NCI-H510A treated with DMSO at 0.1 percent for 48 hours (cell line): Measurements from ENCODE around the gene KREMEN2.
A peak's percentile ranks its signal among the peaks of the same experiment; 100 is the strongest.

Source experiments
- DNase-seq: peaks from one replicate; lab custom pipeline; 2025; lab: John Stamatoyannopoulos, UW

The KREMEN2 gene

DNA sequence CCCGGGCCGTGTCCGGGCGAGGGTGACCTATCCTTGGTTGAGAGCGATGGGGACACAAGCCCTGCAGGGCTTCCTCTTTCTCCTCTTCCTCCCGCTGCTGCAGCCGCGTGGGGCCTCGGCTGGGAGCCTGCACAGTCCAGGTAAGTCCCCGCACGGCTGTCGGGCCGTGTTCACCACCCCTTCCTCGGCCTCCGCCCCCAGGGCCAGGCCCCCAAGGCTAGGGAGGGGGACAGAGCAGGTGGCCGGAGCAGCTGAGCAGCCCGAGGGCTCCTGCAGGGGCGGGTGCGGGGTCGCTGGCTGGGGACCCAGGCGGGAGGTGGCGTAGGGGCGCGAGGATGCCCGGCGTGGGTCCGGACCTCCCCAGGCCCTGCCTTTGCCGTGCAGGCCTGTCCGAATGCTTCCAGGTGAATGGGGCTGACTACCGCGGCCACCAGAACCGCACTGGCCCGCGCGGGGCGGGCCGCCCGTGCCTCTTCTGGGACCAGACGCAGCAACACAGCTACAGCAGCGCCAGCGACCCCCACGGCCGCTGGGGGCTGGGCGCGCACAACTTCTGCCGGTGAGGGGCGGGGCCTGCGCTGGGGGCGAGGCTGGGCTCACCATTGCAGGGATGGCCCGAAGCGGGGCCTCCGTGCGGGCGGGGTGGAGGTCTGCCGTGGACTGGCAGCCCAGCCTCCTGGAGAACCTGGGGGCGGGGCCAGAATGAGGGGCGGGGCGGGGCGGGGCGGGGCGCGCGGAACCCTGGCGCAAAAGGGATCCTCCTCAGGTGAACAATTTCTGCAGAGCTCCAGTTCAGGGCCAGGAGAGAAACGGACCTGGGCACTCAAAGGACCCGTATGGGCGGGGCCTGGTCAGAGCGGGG, 631 bp downstream of the KREMEN2 start:
- DNase-seq, result peak; percentile 34

DNA sequence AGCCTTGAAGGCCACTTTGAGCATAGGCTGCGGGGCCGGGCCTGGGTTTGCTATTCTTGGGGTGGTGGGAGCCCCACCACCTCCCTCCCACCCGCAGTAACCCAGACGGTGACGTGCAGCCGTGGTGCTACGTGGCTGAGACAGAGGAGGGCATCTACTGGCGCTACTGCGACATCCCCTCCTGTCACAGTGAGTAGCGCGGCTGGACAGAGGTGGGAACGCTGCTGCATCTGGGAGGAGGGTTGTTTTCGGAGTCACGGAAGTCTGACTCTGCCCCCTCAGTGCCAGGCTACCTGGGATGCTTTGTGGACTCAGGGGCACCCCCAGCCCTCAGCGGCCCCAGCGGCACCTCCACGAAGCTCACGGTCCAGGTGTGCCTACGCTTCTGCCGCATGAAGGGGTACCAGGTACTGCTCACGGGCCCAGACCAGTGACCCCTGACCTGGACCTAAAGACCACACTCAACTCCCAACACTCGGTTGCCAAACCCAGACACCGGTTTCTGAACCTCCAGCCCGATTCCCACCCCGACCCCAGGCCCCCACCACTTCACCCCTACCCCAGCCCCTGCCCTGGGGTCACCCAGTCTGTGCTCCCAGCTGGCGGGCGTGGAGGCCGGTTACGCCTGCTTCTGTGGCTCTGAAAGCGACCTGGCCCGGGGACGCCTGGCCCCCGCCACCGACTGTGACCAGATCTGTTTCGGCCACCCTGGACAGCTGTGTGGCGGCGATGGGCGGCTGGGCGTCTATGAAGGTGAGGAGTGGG, 2.1 kb downstream of the KREMEN2 start:
- DNase-seq, result no peak

DNA sequence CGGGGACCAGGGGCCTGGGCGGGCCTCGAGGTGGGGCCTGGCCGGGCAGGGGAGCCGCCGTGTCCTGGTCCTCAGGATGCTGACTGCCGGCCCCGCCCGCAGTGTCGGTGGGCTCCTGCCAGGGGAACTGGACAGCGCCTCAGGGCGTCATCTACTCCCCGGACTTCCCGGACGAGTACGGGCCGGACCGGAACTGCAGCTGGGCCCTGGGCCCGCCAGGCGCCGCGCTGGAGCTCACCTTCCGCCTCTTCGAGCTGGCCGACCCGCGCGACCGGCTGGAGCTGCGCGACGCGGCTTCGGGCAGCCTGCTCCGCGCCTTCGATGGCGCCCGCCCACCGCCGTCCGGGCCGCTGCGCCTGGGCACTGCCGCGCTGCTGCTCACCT, 2.7 kb downstream of the KREMEN2 start:
- DNase-seq, result no peak

- DNase-seq, result no peak
These were observed 3.1 kb downstream of the KREMEN2 start for GRCh38 chr16:2967211-2967631.

DNA sequence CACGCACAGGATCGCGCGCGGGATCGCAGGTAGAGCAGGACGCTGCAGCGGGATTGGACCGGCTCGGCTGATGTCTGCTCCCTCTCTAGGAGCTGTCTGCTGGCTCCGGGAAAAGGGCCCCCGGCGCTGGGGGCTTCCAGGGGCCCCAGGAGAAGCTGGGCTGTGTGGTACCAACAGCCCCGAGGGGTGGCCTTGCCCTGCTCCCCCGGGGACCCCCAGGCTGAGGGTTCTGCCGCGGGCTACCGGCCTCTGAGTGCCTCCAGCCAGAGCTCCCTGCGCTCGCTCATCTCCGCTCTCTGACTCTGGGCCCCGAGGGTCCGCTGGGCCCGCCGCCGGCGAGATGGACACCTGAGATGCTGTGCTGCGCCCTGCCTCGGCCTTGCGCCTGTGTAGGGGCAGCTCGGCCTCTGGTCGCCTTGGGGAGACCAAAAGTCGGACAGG, 3.7 kb downstream of the KREMEN2 start:
- DNase-seq, result no peak

- no peak for DNase-seq
These were observed 4.3 kb downstream of the KREMEN2 start for GRCh38 chr16:2968368-2968737.

- DNase-seq, result peak; percentile 83
These were observed 4.9 kb downstream of the KREMEN2 start, which contains the start of gene PAQR4 for GRCh38 chr16:2968738-2969544. TSS of gene PAQR4 (plus strand) at chr16:2969348. CDS start at chr16:2969675, 327 bp downstream.

DNA sequence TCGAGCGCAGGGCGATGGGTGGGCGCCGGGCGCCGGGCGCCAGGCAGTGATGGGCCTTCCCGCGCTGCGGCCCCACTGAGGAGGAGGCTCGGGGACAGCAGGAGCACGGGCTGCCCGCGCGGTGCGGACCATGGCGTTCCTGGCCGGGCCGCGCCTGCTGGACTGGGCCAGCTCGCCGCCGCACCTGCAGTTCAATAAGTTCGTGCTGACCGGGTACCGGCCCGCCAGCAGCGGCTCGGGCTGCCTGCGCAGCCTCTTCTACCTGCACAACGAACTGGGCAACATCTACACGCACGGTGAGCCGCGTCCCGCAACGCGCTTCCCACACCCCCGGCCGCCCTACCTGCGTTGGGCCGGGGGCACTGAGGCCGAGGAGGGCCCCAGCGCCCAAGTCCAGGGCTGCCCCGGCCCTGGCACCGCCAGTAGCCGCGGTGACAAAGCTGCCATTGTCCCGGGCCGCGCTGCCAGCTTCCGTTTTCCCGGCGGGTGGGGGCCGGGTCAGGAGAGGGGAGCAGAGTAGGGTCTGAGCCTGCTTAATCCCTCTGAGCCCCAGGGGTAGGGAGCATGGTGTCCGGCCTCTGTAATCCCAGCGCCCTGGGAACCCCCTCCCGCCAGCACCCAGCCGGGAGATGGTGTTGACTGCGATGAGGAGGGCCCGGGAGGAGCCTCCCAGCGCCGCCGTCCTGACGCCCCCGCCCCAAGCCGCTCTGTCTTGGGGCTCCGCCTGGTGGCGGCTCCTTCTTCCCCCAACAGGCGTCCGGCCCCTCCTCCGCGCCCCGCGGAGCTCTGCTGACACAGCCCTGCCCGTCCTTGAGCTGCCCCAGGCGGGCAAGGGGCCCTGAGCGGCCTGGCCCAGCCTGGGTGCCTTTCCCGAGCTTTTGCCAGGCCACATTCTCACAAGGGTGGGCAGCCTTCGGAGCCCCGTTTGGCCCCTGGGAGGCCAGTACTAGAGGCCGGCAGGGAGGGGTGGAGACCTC, 5.8 kb downstream of the KREMEN2 start:
- peak; percentile 43 for DNase-seq

DNA sequence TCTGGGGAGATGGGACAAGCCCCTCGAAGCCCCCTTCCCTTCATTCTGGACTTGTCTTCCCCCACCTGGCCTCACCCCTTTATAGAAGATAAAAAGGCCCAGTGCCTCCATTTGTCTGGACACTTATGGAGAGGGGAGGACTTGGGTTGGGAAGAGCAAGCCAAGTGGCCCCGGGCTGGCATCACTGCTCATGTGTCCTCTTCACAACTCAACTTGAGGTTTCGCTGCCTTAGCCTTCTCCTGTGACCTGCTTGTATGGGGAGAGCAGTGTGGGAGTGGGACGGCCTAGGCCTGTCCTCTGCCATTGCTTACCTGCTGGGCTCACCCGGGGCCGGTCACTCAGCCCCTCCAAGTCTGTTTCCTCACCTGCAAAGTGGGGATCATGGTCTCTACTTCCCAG, 6.5 kb downstream of the KREMEN2 start:
- no peak for DNase-seq

GRCh38 chr16:2971134-2971984, 7.3 kb downstream of the KREMEN2 start:
- DNase-seq, result no peak

DNA sequence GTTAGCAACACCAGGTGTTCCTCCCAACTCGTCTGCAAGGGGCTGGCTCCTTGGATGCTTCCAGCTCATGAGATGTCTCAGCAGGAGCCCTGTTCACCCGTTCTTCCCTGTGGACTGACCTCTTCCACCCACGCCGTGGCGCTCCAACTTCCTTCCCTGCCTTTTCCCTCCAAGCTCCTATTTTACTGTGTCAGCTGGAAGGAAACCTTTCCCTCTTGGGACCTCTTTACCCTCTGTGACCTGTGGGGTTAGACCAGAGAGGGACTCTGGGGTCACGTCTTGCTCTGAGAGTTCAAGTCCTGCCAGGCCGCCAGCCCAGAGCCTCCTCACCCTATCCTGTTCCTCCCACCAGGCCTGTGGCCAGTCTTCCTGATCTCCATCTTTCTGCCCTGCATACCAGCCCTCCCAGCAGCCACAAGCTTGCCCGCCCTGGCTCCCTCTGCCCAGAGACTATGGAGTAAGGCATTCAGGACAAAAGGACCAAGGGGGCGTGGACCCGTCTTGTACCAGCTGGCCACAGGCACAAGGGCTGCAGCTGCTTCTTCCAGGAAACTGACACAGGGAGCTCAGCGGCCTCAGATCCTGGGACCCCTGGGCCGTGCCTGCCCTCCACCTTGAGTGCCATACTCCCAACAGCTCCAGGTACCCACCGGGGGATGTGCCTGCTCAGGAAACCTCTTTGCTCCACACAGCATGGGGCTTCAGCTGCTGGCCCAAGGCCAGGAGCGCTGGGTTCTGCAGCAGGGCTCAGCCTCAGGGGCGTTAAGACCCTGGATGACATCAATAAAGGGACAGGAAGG, 8.1 kb downstream of the KREMEN2 start:
- no peak for DNase-seq

DNA sequence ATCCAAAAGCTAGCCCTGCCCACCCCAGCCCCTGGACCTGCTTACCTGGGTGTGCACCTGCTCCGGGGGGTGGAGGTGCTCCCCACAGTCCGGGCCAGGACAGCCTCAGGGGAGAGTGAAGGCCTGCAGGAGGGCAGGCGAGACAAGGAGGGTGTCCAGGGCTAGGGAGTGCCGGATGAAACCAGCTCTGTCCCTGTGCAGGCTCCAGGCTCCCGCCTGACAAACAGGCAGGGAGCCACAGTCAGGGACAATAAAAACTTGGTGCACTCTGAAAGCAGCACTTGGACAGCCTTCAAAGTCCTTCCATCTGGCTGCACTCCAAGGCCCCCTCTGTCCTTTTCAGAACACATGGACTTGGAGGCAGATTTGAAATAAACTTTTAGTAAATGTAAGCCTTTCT, 9.0 kb downstream of the KREMEN2 start:
- DNase-seq, result no peak

GRCh38 chr16:2973605-2974318, 9.7 kb downstream of the KREMEN2 start:
- DNase-seq, result no peak

GRCh38 chr16:2974319-2975056, 10.4 kb downstream of the KREMEN2 start:
- no peak for DNase-seq

DNA sequence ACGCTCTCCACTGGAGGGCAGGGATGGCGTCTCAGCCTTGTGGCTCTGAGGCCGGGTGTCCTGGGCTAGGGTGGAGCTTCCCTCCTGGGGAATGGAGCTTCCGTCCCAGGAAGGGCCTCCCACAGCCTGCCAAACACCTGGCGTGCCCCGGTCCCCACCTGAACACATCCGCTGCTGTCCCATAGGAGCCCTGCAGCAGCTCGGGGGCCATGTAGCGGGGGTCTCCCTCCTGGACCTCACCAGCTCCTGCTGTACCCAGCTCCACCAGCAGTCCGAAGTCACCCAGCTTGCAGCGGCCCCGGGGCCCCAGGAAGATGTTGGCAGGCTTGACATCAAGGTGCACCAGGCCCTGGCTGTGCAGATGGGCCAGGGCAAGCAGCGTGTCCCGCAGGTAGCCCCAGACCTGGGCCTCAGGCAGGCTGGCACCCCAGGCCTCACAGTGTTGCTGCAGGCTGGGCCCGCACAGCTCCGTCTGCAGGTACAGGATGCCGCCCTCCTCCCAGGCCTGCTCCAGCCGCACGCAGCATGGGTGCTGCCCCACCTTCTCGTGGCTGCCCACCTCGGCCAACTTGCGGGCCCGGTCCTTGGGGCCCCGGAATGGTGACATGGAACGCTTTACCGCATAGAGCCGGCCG, 11.2 kb downstream of the KREMEN2 start:
- DNase-seq, result no peak

- DNase-seq, result no peak
These were observed 12.1 kb downstream of the KREMEN2 start for GRCh38 chr16:2976201-2976600.

DNA sequence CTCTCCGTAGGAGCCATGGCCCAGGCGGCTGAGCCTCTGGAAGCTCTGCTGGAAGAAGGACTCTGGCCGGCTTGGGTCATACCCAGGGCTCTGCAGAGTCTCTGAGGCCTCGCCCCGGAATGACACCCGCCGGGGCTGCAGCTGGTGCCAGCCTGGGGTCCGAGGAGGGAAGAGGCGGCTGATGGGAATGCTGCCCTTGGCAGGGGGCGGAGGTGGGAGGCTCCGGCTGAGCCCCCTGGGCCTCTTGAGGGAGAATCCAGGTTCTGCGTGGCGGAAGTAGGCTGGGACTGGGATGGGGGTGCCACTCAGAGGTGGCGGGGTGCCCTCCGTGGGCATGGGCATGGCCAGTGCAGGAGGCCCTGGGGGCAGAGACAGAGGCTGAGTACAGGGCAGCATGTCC, 12.6 kb downstream of the KREMEN2 start:
- no peak for DNase-seq
